Thoracic aorta (tissue), 2 donors: ENCODE measurements around the gene LMX1B. TPM values are rescaled to one million over a fixed set of nuclear protein-coding genes. Genes with fewer than 3 reads are reported as not detected.
"Not testable (repeated sequence)": the region's sequence is repeated elsewhere in the genome, so short reads cannot be mapped to it uniquely, and the experiment has no call there.

ENCODE experiments used
- ATAC-seq: fragments of 150-250 bp; one replicate; pipeline ENCODE4 v1.8.0; 2017; ENCODE audit warnings: low read depth; ENCODE audit not compliant: insufficient number of reproducible peaks, low FRiP score
- DNase-seq: peaks from one replicate; pipeline ENCODE4 v3.0.0-alpha.2; 2020; ENCODE audit warnings: low spot score
- H3K27ac ChIP-seq, 2 donors: fragments of 200-600 bp; sonication (generic); 1 replicate in 1 of 2; 2 replicates in 1 of 2; pipeline ENCODE4 v1.5.1; 2016; ENCODE audit warnings: mild to moderate bottlenecking in 2 of 2, moderate library complexity in 2 of 2
- H3K27me3 ChIP-seq: fragments of 200-600 bp; sonication (generic); replicated peaks from 2 replicates; pipeline ENCODE4 v1.6.0; 2016; ENCODE audit warnings: mild to moderate bottlenecking; ENCODE audit not compliant: insufficient read depth
- H3K36me3 ChIP-seq: fragments of 200-600 bp; sonication (generic); one replicate; pipeline ENCODE4 v1.5.1; 2016
- H3K4me1 ChIP-seq, 2 donors: fragments of 200-600 bp; sonication (generic); 1 replicate in 1 of 2; 2 replicates in 1 of 2; pipeline versions ENCODE4 v1.5.1 to v1.6.0; 2016; ENCODE audit warnings: low read depth in 2 of 2, mild to moderate bottlenecking in 1 of 2; ENCODE audit not compliant: control insufficient read depth in 1 of 2
- H3K4me3 ChIP-seq: fragments of 200-600 bp; sonication (generic); 2 replicates; pipeline ENCODE4 v1.5.1; 2016; ENCODE audit warnings: mild to moderate bottlenecking
- H3K9me3 ChIP-seq: fragments of 200-600 bp; sonication (generic); 2 replicates; pipeline ENCODE4 v1.5.1; 2016
- total RNA-seq, 2 donors: library from RNA; depleted of rRNA; stranded (reverse); fragments of >200 nt; gene quantifications; one replicate each; pipeline versions ENCODE4 v1.1.0 to v1.2.3, GENCODE V29; 2016
- TF ChIP-seq, protein P1 (sequence below): fragments of 200-600 bp; sonication (generic); IDR thresholded peaks from one replicate; pipeline ENCODE4 v1.5.1; 2019; ENCODE audit warnings: antibody characterized with exemption

LMX1B gene
- total RNA-seq, 2 donors from 2014 or later, result not detected

GRCh38 chr9:126709241-126709640, 95.5 kb downstream of the LMX1B start:
- H3K27me3 ChIP-seq, result peaks cover 4% of the 10 kb centered on the region
- H3K36me3 ChIP-seq, result no peaks in the 10 kb centered on the region
- no peak overlapping the region for H3K27ac ChIP-seq
- no peak overlapping the region for H3K4me3 ChIP-seq
- H3K4me1 ChIP-seq, result peaks cover 4 to 15% of the 10 kb centered on the region in 2 donors
- no peak for DNase-seq
- no peak for ATAC-seq
- TF ChIP-seq, protein P1, sequence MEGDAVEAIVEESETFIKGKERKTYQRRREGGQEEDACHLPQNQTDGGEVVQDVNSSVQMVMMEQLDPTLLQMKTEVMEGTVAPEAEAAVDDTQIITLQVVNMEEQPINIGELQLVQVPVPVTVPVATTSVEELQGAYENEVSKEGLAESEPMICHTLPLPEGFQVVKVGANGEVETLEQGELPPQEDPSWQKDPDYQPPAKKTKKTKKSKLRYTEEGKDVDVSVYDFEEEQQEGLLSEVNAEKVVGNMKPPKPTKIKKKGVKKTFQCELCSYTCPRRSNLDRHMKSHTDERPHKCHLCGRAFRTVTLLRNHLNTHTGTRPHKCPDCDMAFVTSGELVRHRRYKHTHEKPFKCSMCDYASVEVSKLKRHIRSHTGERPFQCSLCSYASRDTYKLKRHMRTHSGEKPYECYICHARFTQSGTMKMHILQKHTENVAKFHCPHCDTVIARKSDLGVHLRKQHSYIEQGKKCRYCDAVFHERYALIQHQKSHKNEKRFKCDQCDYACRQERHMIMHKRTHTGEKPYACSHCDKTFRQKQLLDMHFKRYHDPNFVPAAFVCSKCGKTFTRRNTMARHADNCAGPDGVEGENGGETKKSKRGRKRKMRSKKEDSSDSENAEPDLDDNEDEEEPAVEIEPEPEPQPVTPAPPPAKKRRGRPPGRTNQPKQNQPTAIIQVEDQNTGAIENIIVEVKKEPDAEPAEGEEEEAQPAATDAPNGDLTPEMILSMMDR, result no peak
- H3K9me3 ChIP-seq, result no peaks in the 10 kb centered on the region

DNA sequence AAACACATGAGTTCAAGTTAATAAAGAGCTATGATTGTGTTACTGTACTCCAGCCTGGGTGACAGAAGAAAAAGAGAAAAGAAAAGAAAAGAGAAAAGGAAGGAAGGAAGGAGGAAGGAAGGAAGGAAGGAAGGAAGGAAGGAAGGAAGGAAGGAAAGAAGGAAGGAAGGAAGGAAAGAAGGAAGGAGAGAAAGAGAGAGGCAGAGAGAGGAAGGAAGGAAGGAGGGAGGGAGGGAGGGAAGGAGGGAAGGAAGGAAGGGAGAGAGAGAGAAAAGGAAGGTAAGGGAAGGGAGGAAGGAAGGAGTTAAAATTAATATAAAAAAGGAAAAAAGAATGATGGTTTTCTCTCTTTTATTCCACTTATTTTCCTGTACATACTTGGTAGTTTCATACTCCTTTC, 101.7 kb downstream of the LMX1B start:
- H3K27me3 ChIP-seq, result no peaks in the 10 kb centered on the region
- no peak for DNase-seq
- H3K27ac ChIP-seq, result no peak overlapping the region
- TF ChIP-seq, protein P1, result no peak
- no peaks in the 10 kb centered on the region for H3K9me3 ChIP-seq
- H3K36me3 ChIP-seq, result no peaks in the 10 kb centered on the region
- no peak overlapping the region for H3K4me3 ChIP-seq
- no peak for ATAC-seq
- H3K4me1 ChIP-seq, result no peaks in the 10 kb centered on the region

DNA sequence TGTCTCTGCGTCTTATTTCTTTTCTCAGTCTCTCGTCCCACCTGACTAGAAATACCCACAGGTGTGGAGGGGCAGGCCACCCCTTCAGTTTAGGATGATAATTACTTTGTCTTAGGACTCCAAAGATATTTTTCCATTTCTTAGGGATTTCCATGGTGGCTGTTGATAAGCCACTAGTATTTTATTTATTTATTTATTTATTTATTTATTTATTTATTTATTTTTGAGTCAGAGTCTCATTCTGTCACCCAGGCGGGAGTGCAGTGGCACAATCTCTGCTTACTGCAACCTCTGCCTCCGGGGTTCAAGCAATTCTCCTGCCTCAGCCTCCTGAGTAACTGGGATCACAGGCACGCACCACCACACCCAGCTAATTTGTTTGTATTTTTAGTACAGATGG, 103.7 kb downstream of the LMX1B start:
- ATAC-seq, H3K27me3 ChIP-seq, H3K27ac ChIP-seq, H3K4me3 ChIP-seq, DNase-seq, H3K9me3 ChIP-seq, H3K36me3 ChIP-seq, H3K4me1 ChIP-seq: not testable (repeated sequence)

- no peaks in the 10 kb centered on the region for H3K36me3 ChIP-seq
- H3K9me3 ChIP-seq, result no peaks in the 10 kb centered on the region
- TF ChIP-seq, protein P1, result no peak
- no peak for DNase-seq
- H3K27ac ChIP-seq, result no peak overlapping the region
- H3K27me3 ChIP-seq, result no peaks in the 10 kb centered on the region
- peaks cover 0 to 16% of the 10 kb centered on the region in 2 donors for H3K4me1 ChIP-seq
- H3K4me3 ChIP-seq, result no peak overlapping the region
- ATAC-seq, result no peak
Observed at GRCh38 chr9:126719618-126720031, 105.9 kb downstream of the LMX1B start.

DNA sequence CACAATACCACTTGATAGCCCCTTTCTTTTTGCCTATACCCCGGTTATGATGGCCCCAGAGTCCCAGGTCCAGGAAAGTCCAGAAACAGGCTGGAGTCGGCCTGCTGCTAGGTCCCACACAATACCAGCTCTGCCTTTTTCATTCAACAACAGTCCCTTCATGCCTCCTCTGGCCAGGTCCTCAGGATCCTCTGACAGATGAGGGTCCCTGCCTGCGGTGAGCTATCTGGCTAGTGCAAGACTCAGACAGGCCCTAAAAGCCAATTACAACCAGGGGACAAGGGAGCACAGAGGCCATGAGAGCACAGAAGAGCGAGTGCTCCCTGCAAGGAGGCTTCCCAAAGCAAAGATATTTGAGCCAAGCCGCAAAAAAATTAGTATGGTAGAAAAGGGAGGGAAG, 106.3 kb downstream of the LMX1B start:
- H3K27ac ChIP-seq, result no peak overlapping the region
- DNase-seq (no peak), ATAC-seq (no peak)
- H3K4me3 ChIP-seq, result no peak overlapping the region
- no peaks in the 10 kb centered on the region for H3K36me3 ChIP-seq
- no peaks in the 10 kb centered on the region for H3K9me3 ChIP-seq
- TF ChIP-seq, protein P1, result no peak
- peaks cover 0 to 16% of the 10 kb centered on the region in 2 donors for H3K4me1 ChIP-seq
- no peaks in the 10 kb centered on the region for H3K27me3 ChIP-seq
